PC-3 (cell line): ENCODE results near the gene ZNF148.

Experiments
- CTCF ChIP-seq: fragments of 300-600 bp; sonication (generic); conservative IDR thresholded peaks from 2 replicates; pipeline ENCODE4 v1.5.1; 2017; ENCODE audit warnings: antibody characterized with exemption, low read depth, mild to moderate bottlenecking, low read length
- EZH2phosphoT487 ChIP-seq: fragments of 300-600 bp; sonication (generic); IDR thresholded peaks from 2 replicates; pipeline ENCODE4 v1.6.1; 2018; ENCODE audit warnings: mild to moderate bottlenecking, antibody characterized with exemption, low read length, borderline replicate concordance

DNA sequence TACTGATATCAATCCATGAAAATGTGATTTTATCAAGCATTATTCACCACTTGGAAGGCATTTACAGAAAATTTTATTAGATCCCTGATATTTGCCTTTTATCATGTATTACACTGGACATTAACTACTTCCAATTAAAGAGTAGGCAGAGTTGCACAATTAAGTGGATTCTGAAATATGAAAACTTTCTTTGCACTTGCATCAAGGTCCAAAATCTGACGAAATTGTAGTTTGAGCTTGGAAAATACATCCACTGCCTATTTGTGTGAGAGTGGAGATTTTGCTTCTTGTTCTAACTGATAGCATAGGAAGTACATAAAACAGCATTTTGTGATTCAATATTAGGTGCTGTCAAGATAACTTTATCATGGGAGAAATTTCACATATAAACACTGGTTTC is 113.0 kb downstream of the ZNF148 start:
- TF ChIP-seq CTCF (no peak), EZH2phosphoT487 (no peak)
